Stimulated activated CD8-positive, alpha-beta memory T cell treated with anti-CD3 and anti-CD28 coated beads, Interleukin-7, amount 100 ng/mL, for 24 hours (primary cell): ENCODE results near the gene CATSPERD.

Experiments used
- DNase-seq: peaks from one replicate; pipeline ENCODE4 v3.0.0-alpha.2; 2020; ENCODE audit warnings: low read depth

The CATSPERD gene

DNA sequence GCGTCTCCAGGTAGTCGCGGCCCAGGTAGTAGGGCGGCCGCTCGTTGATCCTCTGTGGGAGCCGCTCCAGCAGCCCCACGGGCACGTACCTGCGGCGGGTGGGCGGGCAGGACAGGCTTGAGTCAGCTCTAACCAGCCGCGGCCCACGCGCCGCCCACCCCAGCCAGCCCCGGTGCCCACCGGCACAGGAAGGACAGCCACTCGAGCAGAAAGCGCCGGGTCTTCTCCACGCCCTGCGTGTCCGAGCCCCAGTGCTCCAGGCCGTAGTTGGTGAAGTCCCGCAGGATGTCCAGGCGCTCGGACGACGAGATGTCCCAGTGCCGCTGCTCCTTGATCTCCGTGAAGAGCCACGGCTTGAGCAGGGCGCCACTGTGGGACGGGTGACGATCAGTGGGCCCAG is 65.0 kb downstream of the CATSPERD start:
- DNase-seq, result no peak

GRCh38 chr19:5786593-5787408 is 66.4 kb downstream of the CATSPERD start:
- DNase-seq, result no peak

- DNase-seq, result no peak
Observed at GRCh38 chr19:5787409-5788182, 67.2 kb downstream of the CATSPERD start.

GRCh38 chr19:5788422-5788821 is 68.0 kb downstream of the CATSPERD start:
- DNase-seq, result no peak

- DNase-seq, result no peak
Observed at GRCh38 chr19:5789351-5789761, 68.9 kb downstream of the CATSPERD start.

GRCh38 chr19:5789886-5790558 is 69.6 kb downstream of the CATSPERD start:
- no peak for DNase-seq

DNA sequence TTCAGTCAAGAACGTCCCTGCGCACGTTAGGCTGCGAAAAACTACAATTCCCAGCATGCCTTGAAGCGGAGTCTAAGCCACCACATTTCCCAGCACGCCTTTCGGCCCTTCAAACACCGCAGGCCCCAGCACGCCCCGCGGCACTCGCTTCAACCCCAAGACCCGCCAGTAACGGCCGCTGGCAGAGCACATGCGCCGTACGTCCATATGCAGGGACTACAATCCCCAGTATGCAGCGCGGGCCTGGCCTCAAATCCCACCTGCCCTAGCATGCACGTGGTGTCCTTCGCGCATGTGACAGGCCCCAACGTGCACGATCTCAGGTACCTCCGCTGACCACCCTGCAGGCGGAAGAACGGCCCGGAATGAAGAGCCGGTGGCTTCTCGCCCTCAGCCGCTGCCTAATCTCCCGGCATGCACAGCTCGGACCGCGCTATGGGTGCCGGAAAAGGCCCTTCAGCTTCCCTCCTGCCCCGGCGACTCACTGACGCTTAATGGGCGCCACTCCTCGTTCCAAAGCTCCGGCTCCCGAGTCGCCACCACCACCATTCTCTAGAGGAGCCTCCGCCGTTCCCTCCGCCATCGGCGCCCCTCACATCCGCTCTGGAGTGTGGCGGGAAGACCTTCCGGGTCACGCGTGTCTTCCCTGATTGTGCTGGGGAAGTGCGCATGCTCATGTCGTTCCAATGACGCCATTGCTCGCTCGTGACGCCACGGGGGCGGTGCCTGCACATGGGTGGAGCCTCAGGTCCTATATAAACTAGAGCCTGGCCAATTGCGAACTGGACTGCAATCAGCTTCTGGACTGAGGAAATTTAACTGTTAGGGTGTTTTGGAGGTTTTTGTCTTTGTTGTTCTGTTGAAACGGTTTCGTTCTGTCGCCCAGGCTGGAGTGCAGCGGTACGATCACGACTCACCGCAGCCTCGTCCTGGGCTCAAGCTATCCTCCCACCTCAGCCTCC is 70.4 kb downstream of the CATSPERD start, which contains the start of gene DUS3L:
Gene DUS3L (minus strand): TSS at position 605 of the 962 bp plus-strand sequence. CDS start 22 bp downstream, at position 583.
- DNase-seq, result peak; percentile 94

GRCh38 chr19:5792224-5792623 is 71.8 kb downstream of the CATSPERD start:
- no peak for DNase-seq

- DNase-seq, result no peak
Observed at GRCh38 chr19:5793188-5793587, 72.8 kb downstream of the CATSPERD start.

DNA sequence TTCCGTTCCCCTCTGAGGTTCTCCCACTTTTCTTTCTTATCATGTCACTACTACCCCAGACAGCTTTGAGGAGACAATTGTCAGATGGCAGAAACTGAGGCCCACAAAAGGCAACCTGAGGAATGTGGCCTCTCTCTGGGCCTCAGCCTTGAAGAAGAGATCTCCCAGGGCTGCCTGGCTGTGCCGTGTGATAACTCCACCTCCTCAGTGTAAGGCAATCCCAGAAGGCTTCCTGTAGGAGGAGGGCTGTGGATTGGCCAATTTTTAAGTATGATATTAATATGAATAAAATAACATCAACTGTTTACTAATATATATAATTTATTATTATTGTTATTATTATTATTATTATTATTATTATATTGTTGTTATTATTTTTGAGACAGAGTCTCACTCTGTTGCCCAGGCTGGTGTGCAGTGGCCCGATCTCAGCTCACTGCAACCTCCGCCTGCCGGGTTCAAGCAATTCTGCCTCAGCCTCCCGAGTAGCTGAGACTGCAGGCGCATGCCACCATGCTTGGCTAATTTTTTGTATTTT is 75.0 kb downstream of the CATSPERD start:
- DNase-seq, result no peak

GRCh38 chr19:5798244-5798643 is 77.8 kb downstream of the CATSPERD start:
- DNase-seq, result no peak

DNA sequence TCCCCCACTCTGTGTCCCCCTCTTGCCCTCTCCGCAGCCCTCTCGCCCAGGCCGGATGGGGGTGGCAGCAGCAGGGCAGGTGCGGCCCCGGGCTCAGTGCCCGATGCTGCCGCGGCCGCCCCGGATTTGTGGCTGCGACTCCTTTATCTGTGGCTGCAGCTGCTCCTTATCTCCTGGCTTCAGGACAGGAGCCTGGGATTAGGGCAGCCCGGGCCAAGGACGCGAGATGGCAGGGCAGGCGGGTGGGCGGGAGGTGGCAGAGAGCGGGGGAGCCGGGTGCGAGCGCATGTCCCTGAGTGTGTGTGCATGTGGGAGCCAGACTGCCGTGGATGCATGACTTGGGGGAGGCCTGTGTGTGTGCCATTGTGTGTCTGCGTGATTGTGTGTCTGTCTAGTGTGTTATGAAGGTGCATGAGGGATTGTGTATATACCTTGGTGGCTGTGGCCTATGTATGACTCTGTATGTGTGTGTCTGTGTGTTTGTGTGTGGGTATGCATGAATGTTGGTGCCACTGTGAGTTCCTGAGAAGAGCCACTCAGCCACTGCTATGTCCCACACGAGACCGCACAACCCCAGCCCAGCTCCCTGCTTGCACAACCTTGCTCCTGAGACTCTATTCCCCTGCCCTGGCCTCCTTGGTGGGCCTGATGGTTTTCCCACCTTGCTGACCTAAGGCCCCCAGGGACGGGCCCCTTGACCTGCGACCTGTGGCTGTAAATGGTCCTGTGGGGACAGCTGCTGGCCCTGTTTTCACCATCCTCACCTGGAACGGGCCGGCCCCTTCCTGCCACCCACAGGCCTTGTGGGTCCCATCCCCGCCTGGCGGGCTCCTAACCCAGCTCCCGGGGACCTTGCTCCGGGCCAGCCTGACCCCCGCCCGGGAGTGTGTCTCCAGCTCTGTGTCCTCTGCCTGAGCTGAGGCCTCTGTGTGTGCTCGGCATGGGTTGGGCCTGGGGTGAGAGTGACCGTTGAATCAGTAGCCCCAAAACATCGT is 79.1 kb downstream of the CATSPERD start:
- DNase-seq, result no peak

DNA sequence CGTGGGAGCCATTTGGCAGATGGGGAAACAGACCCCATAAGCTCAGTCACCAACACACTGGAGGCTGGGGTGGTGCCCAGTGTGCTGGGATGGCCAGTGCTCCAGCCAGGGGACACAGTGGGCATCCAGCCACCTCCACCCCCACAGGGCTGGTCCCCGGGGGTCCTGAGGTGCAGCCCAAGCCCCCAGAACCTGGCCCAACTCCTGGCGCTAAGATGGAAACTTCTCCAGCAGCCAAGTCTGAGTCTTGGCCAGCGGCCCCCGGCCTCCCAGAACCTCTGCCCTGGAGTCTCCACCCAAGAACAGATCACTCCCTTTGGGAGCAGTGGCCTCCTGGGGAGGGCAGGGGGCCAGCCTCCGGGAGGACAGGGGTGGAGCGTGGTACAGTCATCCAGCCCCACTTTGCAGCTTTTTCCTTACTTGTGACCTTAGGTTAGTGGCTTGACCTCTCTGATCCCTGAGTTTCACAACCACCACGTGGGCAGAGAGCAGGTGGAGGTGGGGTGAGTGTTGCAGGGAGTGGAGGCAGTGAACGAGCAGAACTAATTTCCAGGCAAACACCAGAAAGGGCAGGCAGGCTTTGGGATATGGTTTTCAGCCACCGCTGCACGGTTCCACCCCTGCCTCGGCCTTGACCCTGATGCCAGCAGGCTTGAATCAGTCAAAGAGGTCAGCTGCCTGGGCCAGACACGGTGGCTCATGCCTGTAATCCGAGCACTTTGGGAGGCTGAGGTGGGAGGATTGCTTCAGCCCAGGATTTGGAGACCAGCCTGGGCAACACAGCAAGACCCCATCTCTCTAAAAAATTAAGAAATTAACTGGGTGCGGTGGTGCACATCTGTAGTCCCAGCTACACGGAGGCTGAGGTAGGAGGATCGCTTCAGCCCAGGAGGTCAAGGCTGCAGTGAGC is 80.2 kb downstream of the CATSPERD start:
- DNase-seq, result no peak

- DNase-seq, result no peak
Observed at GRCh38 chr19:5801796-5802619, 81.6 kb downstream of the CATSPERD start.

- no peak for DNase-seq
Observed at GRCh38 chr19:5803441-5803751, 83.0 kb downstream of the CATSPERD start.

DNA sequence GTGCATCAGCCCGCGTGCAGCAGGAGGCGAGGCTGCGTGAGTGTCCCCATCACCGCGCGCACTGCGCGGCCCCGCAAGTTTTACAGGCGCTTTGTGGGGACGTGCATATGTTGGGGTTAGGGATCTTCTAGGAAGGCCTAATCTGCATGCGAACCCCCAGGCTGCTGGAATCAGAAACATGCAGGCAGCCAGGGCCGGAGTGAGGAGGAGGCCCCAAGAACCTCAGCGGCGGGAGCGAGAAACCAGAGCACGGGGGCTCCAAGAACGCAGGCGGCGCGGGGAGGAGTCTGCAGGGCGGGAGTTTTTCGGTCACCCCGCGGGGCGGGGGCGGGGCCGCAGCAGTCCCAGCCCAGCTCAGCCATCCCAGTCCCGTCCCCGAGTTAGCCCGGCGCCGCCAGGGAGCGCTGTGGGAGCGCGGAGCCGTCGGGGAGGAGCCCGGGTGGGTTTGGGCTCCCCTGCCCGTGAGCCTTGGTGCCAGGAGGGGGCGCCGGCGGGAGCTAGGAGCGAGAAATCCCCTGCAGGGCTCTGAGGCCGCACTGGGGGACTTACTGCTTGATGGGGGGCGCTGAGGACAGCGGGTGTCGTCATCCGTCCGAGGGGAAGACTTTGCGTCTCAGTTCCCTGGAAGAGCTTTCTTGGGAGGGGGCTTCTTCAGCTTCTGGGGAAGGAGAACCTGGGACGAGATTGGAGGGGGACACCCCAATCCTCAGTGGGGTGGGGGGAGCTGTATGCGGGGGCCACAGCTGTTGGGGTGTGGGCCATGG is 83.5 kb downstream of the CATSPERD start:
- DNase-seq, result peak; percentile 84
